ENCODE results near the gene RPL10. TPM values are rescaled to one million over a fixed set of nuclear protein-coding genes. Genes with fewer than 3 reads are reported as not detected.

RPL10 gene
- total and polyA plus RNA-seq, 2 of the 13 experiments (the other 11 are each of a cell fraction or from before 2014, with no cell fraction given): 2,381 to 4,713 TPM

DNA sequence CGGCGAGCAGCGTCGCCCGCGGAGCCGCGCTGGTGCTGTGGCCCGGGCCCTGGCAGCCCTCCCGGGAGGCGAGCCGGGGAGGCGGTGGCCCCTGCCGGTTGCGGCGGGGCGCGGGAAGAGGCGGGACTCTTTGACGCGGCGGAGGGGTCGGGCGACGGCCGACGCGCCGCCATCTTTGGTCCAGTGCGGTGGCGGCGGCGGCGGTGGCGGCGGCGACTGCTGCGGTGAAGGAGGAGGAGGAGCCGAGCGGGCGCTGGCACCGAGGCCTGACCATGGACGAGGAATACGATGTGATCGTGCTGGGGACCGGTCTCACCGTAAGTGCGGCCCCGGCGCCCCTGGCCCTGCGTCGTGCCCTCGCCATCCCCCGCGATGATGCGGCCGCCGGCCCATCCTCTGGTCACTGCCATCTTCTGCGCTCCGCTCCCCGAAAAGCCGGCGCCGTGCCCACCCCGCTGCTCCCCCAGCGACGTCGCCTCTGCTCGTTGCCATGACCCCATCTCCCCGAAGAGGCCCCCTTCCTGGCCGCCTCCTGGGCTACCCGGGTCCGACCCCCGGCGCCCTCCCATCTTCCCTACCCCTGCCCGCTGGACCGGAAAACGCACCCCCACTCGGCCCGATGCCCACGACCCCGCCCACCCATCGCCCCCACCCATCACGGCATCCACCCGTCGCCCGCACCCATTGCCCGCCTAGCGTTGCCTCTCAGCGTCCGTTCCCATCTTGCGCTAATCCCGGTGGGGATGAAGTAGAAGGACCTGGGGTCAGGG, 39.0 kb downstream of the RPL10 start, which contains the start of gene GDI1 (continued):
- TF ChIP-seq, protein P1, sequence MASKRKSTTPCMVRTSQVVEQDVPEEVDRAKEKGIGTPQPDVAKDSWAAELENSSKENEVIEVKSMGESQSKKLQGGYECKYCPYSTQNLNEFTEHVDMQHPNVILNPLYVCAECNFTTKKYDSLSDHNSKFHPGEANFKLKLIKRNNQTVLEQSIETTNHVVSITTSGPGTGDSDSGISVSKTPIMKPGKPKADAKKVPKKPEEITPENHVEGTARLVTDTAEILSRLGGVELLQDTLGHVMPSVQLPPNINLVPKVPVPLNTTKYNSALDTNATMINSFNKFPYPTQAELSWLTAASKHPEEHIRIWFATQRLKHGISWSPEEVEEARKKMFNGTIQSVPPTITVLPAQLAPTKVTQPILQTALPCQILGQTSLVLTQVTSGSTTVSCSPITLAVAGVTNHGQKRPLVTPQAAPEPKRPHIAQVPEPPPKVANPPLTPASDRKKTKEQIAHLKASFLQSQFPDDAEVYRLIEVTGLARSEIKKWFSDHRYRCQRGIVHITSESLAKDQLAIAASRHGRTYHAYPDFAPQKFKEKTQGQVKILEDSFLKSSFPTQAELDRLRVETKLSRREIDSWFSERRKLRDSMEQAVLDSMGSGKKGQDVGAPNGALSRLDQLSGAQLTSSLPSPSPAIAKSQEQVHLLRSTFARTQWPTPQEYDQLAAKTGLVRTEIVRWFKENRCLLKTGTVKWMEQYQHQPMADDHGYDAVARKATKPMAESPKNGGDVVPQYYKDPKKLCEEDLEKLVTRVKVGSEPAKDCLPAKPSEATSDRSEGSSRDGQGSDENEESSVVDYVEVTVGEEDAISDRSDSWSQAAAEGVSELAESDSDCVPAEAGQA (IDR thresholded peaks at IDR 0.05; ENCODE audit: low read depth): peak; percentile 72; the same call in 1 of the 2 replicates
- TF ChIP-seq, protein P1 (CRISPR knock-in tag; IDR thresholded peaks at IDR 0.05; ENCODE audit: borderline replicate concordance): no peak
- TF ChIP-seq ZSCAN22 (CRISPR knock-in tag; IDR thresholded peaks at IDR 0.05): peak; percentile 28; the same call in 1 of the 2 replicates
- TF ChIP-seq KDM2A (CRISPR knock-in tag; IDR thresholded peaks at IDR 0.05; ENCODE audit: borderline replicate concordance, low read depth): no peak
- peak; percentile 76 for TF ChIP-seq AGO1 (IDR thresholded peaks at IDR 0.05; ENCODE audit: low read depth, low read length, poor library complexity, severe bottlenecking)

Data from HepG2 (cell line).